HEK293 (cell line): ENCODE data around the gene ZNF302.

Experiments
- AEBP2 ChIP-seq: fragments of 450-650 bp; formaldehyde crosslinking; IDR thresholded peaks from 2 replicates; pipeline ENCODE4 v1.5.1; 2016; ENCODE audit warnings: missing biosample characterization, missing genetic modification characterization, borderline replicate concordance
- GLI4 ChIP-seq: fragments of 450-650 bp; formaldehyde crosslinking; IDR thresholded peaks from 2 replicates; pipeline ENCODE4 v1.5.1; 2016; ENCODE audit warnings: missing biosample characterization, missing genetic modification characterization
- HOXC10 ChIP-seq: sonication (generic); formaldehyde crosslinking; IDR thresholded peaks from 2 replicates; pipeline ENCODE4 v1.8.1; 2023; ENCODE audit warnings: mild to moderate bottlenecking, missing genetic modification reagents
- KLF7 ChIP-seq: fragments of 450-650 bp; formaldehyde crosslinking; IDR thresholded peaks from 2 replicates; pipeline ENCODE4 v1.5.1; 2016; ENCODE audit warnings: missing biosample characterization, missing genetic modification characterization, borderline replicate concordance
- MEIS1 ChIP-seq: sonication (generic); formaldehyde crosslinking; IDR thresholded peaks from 2 replicates; pipeline ENCODE4 v1.8.1; 2022; ENCODE audit warnings: missing genetic modification reagents, mild to moderate bottlenecking, borderline replicate concordance
- MYNN ChIP-seq: fragments of 450-650 bp; formaldehyde crosslinking; IDR thresholded peaks from 2 replicates; pipeline ENCODE4 v1.5.1; 2016; ENCODE audit warnings: missing biosample characterization, missing genetic modification characterization, borderline replicate concordance
- PATZ1 ChIP-seq: fragments of 450-650 bp; formaldehyde crosslinking; IDR thresholded peaks from 2 replicates; pipeline ENCODE4 v1.5.1; 2016; ENCODE audit warnings: missing biosample characterization, missing genetic modification characterization
- PRDM2 ChIP-seq: fragments of 450-650 bp; formaldehyde crosslinking; IDR thresholded peaks from 2 replicates; pipeline ENCODE4 v1.5.1; 2016; ENCODE audit warnings: missing biosample characterization, missing genetic modification characterization, borderline replicate concordance
- SETDB1 ChIP-seq: IDR thresholded peaks from one replicate; pipeline ENCODE4 v1.6.1; 2017; ENCODE audit warnings: mild to moderate bottlenecking, low read length, moderate library complexity, mixed read lengths; ENCODE audit not compliant: insufficient read length
- WT1 ChIP-seq: fragments of 450-650 bp; formaldehyde crosslinking; IDR thresholded peaks from 2 replicates; pipeline ENCODE4 v1.5.1; 2016; ENCODE audit warnings: missing biosample characterization, missing genetic modification characterization
- YY2 ChIP-seq: fragments of 450-650 bp; formaldehyde crosslinking; IDR thresholded peaks from 2 replicates; pipeline ENCODE4 v1.5.1; 2016; ENCODE audit warnings: missing biosample characterization, missing genetic modification characterization
- ZBTB49 ChIP-seq: fragments of 450-650 bp; formaldehyde crosslinking; IDR thresholded peaks from 2 replicates; pipeline ENCODE4 v1.5.1; 2016; ENCODE audit warnings: missing biosample characterization, missing genetic modification characterization, low read depth
- ZNF133 ChIP-seq: fragments of 450-650 bp; formaldehyde crosslinking; IDR thresholded peaks from 2 replicates; pipeline ENCODE4 v1.5.1; 2016; ENCODE audit warnings: missing biosample characterization, missing genetic modification characterization
- ZNF18 ChIP-seq: fragments of 450-650 bp; formaldehyde crosslinking; IDR thresholded peaks from 2 replicates; pipeline ENCODE4 v1.5.1; 2016; ENCODE audit warnings: missing biosample characterization, missing genetic modification characterization
- ZNF2 ChIP-seq: fragments of 450-650 bp; formaldehyde crosslinking; IDR thresholded peaks from 2 replicates; pipeline ENCODE4 v1.5.1; 2016; ENCODE audit warnings: missing biosample characterization, missing genetic modification characterization
- ZNF211 ChIP-seq: fragments of 450-650 bp; formaldehyde crosslinking; IDR thresholded peaks from 2 replicates; pipeline ENCODE4 v1.5.1; 2016; ENCODE audit warnings: low read depth, missing biosample characterization, missing genetic modification characterization
- ZNF354C ChIP-seq: fragments of 450-650 bp; formaldehyde crosslinking; IDR thresholded peaks from 2 replicates; pipeline ENCODE4 v1.5.1; 2016; ENCODE audit warnings: missing biosample characterization, missing genetic modification characterization, low read depth, borderline replicate concordance
- ZNF366 ChIP-seq: fragments of 450-650 bp; formaldehyde crosslinking; conservative IDR thresholded peaks from 2 replicates; pipeline ENCODE4 v1.5.1; 2016; ENCODE audit warnings: missing biosample characterization, missing genetic modification characterization
- ZNF629 ChIP-seq: fragments of 450-650 bp; formaldehyde crosslinking; IDR thresholded peaks from 2 replicates; pipeline ENCODE4 v1.5.1; 2017; ENCODE audit warnings: missing biosample characterization, missing genetic modification characterization
- ZNF777 ChIP-seq: fragments of 450-650 bp; formaldehyde crosslinking; IDR thresholded peaks from 2 replicates; pipeline ENCODE4 v1.5.1; 2017; ENCODE audit warnings: missing biosample characterization, missing genetic modification characterization, borderline replicate concordance
- ZNF792 ChIP-seq: fragments of 450-650 bp; formaldehyde crosslinking; IDR thresholded peaks from 2 replicates; pipeline ENCODE4 v1.5.1; 2016; ENCODE audit warnings: missing biosample characterization, missing genetic modification characterization
- ZNF830 ChIP-seq: fragments of 450-650 bp; IDR thresholded peaks from 2 replicates; pipeline ENCODE4 v1.5.0; 2018; ENCODE audit warnings: missing biosample characterization, missing genetic modification characterization, low read depth, mild to moderate bottlenecking, moderate library complexity
- TF ChIP-seq, protein P1 (sequence below): fragments of 450-650 bp; formaldehyde crosslinking; IDR thresholded peaks from 2 replicates; pipeline ENCODE4 v1.5.1; 2016; ENCODE audit warnings: missing biosample characterization, missing genetic modification characterization

ZNF302 gene

DNA sequence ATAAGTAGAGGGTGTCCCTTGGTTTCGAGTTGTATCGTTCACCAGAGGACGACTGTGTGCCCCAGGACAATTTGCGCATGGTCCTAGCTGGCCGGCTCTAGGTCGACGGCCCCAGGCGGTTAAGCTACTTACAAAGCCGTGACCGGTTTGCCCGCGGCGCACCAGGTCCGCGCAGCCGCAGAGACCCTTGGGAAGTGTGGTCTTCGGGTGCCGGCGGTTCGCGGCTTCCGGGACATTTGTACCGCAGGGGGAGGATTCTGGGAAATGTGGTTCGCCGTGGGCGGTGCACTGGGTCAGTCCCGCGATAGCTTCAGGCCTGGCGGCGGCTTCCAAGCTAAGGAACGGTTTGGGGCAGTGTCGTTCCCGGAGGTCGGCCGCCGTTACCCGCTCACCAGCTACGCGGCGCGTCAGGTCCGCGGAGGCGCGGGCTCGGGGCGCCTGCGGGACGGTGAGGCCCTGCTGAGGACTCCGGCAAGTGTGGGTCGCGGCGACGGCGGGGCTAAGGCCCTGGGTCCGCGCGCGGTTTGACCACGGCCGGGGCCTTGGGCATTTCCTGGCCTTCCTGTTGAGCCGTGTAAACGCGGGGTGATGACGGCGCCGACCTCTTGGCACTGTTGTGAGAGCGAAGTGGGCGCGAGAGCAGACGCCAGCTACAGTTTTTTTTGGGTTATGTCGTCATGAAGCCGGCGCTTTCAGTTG, at the start of gene ZNF302 (continued):
- TF ChIP-seq ZBTB49 (tag by site-specific recombination), result no peak
- TF ChIP-seq SETDB1, result no peak
- TF ChIP-seq ZNF366, result no peak
- TF ChIP-seq ZNF2 (tag by site-specific recombination), result peak; percentile 92
- TF ChIP-seq, protein P1, sequence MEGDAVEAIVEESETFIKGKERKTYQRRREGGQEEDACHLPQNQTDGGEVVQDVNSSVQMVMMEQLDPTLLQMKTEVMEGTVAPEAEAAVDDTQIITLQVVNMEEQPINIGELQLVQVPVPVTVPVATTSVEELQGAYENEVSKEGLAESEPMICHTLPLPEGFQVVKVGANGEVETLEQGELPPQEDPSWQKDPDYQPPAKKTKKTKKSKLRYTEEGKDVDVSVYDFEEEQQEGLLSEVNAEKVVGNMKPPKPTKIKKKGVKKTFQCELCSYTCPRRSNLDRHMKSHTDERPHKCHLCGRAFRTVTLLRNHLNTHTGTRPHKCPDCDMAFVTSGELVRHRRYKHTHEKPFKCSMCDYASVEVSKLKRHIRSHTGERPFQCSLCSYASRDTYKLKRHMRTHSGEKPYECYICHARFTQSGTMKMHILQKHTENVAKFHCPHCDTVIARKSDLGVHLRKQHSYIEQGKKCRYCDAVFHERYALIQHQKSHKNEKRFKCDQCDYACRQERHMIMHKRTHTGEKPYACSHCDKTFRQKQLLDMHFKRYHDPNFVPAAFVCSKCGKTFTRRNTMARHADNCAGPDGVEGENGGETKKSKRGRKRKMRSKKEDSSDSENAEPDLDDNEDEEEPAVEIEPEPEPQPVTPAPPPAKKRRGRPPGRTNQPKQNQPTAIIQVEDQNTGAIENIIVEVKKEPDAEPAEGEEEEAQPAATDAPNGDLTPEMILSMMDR (tag by site-specific recombination), result peak; percentile 65; the same call in 1 of the 2 replicates
- TF ChIP-seq KLF7 (tag by site-specific recombination), result no peak
- TF ChIP-seq ZNF629 (tag by site-specific recombination), result peak; percentile 78
- no peak; the same call in 1 of the 2 replicates for TF ChIP-seq ZNF18 (tag by site-specific recombination)
- peak; percentile 4; the same call in 1 of the 2 replicates for TF ChIP-seq YY2 (tag by site-specific recombination)
- TF ChIP-seq MEIS1 (CRISPR knock-in tag), result no peak
- 0 out of 2 replicates have a peak, but pooled peaks have one; percentile 11 for TF ChIP-seq ZNF211 (tag by site-specific recombination)
- TF ChIP-seq ZNF830 (tag by site-specific recombination), result no peak
- no peak for TF ChIP-seq AEBP2 (tag by site-specific recombination)
- TF ChIP-seq ZNF133, result peak; percentile 34; the same call in 1 of the 2 replicates
- no peak for TF ChIP-seq ZNF354C (tag by site-specific recombination)
- TF ChIP-seq PATZ1 (tag by site-specific recombination), result peak; percentile 34; the same call in 1 of the 2 replicates
- TF ChIP-seq PRDM2 (tag by site-specific recombination), result peak; percentile 81; the same call in 1 of the 2 replicates
- no peak for TF ChIP-seq MYNN (tag by site-specific recombination)
- TF ChIP-seq GLI4 (tag by site-specific recombination), result no peak
- peak; percentile 43; the same call in 1 of the 2 replicates for TF ChIP-seq ZNF792 (tag by site-specific recombination)
- no peak for TF ChIP-seq WT1 (tag by site-specific recombination)
- no peak for TF ChIP-seq HOXC10 (CRISPR knock-in tag)
- TF ChIP-seq ZNF777 (tag by site-specific recombination), result no peak
